Upper lobe of right lung (tissue), 1 donor: Measurements from ENCODE around the gene LAYN. TPM values are rescaled to one million over a fixed set of nuclear protein-coding genes. Genes with fewer than 3 reads are reported as not detected.

Source experiments
- ATAC-seq: fragments of 200-7000 bp; cut with Tn5 transposase; one replicate; pipeline ENCODE4 v1.9.1; 2020; ENCODE audit warnings: mild to moderate bottlenecking, moderate library complexity
- DNase-seq: peaks from one replicate; pipeline ENCODE4 v3.0.0-alpha.2; 2020
- H3K27ac ChIP-seq: fragments of 200-600 bp; one replicate; pipeline ENCODE4 v1.8.0; 2022
- H3K27me3 ChIP-seq: fragments of 200-600 bp; one replicate; pipeline ENCODE4 v1.8.0; 2022; ENCODE audit warnings: mild to moderate bottlenecking
- H3K36me3 ChIP-seq: fragments of 200-600 bp; one replicate; pipeline ENCODE4 v1.8.0; 2022
- H3K4me1 ChIP-seq: fragments of 200-600 bp; one replicate; pipeline ENCODE4 v1.8.0; 2022
- H3K4me3 ChIP-seq: fragments of 200-600 bp; one replicate; pipeline ENCODE4 v1.8.0; 2022; ENCODE audit warnings: mild to moderate bottlenecking
- H3K9me3 ChIP-seq: fragments of 200-600 bp; one replicate; pipeline ENCODE4 v1.8.0; 2022
- intact Hi-C: fragments of 100-400 bp; cut with DNase I; formaldehyde crosslinking; loops from one replicate; pipeline ENCODE4 v1.11.0; 2022
- total RNA-seq: library from RNA; stranded (reverse); fragmentation: NEBNext Ultra II Directional; extraction: Animal tissue kit (Norgen Biotek cat#: 25700); gene quantifications from one replicate; pipeline ENCODE4 v1.2.1, GENCODE V29; 2021
- TF ChIP-seq, protein P1 (sequence below): fragments of 200-600 bp; IDR thresholded peaks from one replicate; pipeline ENCODE4 v1.8.0; 2022; ENCODE audit warnings: antibody characterized with exemption
- donor health status: DM: no; HTN: yes; CAD: no; lungs with severe emphysema.

LAYN gene
- total RNA-seq, 1 donor from 2014 or later, result 17.5 TPM

- Histone ChIP-seq H3K4me3 (no peak overlapping the region), H3K4me1 (no peaks in the 10 kb centered on the region), H3K27ac (no peak overlapping the region), H3K36me3 (no peaks in the 10 kb centered on the region), H3K27me3 (peaks cover 12% of the 10 kb centered on the region), H3K9me3 (no peaks in the 10 kb centered on the region)
- intact Hi-C loops, result no loop called here
- TF ChIP-seq, protein P1, sequence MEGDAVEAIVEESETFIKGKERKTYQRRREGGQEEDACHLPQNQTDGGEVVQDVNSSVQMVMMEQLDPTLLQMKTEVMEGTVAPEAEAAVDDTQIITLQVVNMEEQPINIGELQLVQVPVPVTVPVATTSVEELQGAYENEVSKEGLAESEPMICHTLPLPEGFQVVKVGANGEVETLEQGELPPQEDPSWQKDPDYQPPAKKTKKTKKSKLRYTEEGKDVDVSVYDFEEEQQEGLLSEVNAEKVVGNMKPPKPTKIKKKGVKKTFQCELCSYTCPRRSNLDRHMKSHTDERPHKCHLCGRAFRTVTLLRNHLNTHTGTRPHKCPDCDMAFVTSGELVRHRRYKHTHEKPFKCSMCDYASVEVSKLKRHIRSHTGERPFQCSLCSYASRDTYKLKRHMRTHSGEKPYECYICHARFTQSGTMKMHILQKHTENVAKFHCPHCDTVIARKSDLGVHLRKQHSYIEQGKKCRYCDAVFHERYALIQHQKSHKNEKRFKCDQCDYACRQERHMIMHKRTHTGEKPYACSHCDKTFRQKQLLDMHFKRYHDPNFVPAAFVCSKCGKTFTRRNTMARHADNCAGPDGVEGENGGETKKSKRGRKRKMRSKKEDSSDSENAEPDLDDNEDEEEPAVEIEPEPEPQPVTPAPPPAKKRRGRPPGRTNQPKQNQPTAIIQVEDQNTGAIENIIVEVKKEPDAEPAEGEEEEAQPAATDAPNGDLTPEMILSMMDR, result no peak
- ATAC-seq (no peak), DNase-seq (no peak)
Measured at GRCh38 chr11:111518668-111519067, 21.9 kb upstream of the LAYN start.

DNA sequence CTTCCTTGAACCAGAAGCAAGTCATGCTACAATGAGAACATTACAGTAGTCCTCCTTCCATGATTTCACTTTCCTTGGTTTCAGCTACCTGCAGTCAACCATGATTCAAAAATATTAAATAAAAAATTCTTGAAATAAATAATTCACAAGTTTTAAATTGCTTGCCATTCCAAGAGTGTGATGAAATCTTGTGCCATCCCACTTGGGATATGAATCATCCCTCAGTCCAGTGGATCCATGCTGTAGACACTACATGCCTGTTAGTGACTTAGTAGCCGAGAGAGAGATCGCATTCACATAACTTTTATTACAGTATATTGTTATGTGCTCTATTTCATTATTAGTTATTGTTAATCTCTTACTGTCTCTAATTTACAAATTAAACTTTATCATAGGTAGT is 20.0 kb upstream of the LAYN start:
- no peak for DNase-seq
- ATAC-seq, result no peak
- Histone ChIP-seq H3K36me3 (no peaks in the 10 kb centered on the region), H3K4me3 (no peak overlapping the region), H3K4me1 (no peaks in the 10 kb centered on the region), H3K9me3 (no peaks in the 10 kb centered on the region), H3K27me3 (no peaks in the 10 kb centered on the region), H3K27ac (no peak overlapping the region)
- TF ChIP-seq, protein P1, result no peak
- intact Hi-C loops, result no loop called here

GRCh38 chr11:111521135-111521534 is 19.4 kb upstream of the LAYN start:
- intact Hi-C loops, result no loop called here
- Histone ChIP-seq H3K36me3 (no peaks in the 10 kb centered on the region), H3K4me3 (no peak overlapping the region), H3K27ac (no peak overlapping the region), H3K4me1 (no peaks in the 10 kb centered on the region), H3K9me3 (no peaks in the 10 kb centered on the region), H3K27me3 (no peaks in the 10 kb centered on the region)
- no peak for ATAC-seq
- TF ChIP-seq, protein P1, result no peak
- DNase-seq, result no peak

- Histone ChIP-seq H3K36me3 (no peaks in the 10 kb centered on the region), H3K4me1 (no peaks in the 10 kb centered on the region), H3K9me3 (no peaks in the 10 kb centered on the region), H3K4me3 (no peak overlapping the region), H3K27ac (no peak overlapping the region), H3K27me3 (no peaks in the 10 kb centered on the region)
- intact Hi-C loops, result no loop called here
- DNase-seq (no peak), ATAC-seq (no peak)
- TF ChIP-seq, protein P1, result no peak
Measured at GRCh38 chr11:111522426-111522825, 18.1 kb upstream of the LAYN start.

DNA sequence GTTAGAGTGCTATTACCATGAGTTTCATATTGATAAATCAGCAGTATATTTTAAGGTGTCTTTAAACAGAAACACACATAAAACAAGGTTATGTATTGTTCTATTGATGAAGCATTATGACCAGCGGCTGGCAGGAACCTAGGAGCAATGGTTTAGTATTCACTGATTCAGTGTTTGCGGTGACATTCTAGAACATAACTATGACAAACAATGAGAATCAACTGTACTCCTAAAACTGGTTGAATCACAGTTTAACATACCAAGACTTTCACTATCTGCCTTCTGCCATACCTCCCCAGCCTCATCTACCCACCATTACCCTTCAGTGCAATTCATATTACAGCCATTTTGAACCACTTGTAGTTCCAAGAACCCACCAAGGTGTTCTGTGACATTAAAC is 17.2 kb upstream of the LAYN start:
- no peak for ATAC-seq
- intact Hi-C loops, result no loop called here
- DNase-seq, result no peak
- no peak overlapping the region for H3K4me3 ChIP-seq
- TF ChIP-seq, protein P1, result no peak
- no peaks in the 10 kb centered on the region for H3K27me3 ChIP-seq
- H3K27ac ChIP-seq, result no peak overlapping the region
- no peaks in the 10 kb centered on the region for H3K9me3 ChIP-seq
- H3K4me1 ChIP-seq, result no peaks in the 10 kb centered on the region
- H3K36me3 ChIP-seq, result no peaks in the 10 kb centered on the region

DNA sequence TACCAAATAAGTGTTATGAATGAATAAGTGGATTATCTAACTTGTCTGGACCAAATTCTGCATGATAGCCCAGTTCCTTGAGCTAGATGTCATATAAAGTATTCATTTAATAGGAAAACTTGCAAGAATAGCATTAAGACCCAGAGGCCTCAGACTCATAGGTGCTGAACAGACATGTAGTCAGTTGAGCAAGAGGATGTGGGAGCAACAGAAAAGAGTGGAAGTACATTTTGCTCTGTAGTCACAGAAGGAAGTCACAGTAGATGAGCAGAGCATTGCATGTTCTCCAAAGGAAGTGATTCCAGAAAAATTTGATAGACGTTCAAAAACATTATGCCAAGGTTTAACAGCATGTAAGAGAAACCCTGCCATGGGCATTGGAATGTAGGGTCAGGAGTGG is 16.5 kb upstream of the LAYN start:
- DNase-seq (no peak), ATAC-seq (peak; percentile 27)
- Histone ChIP-seq H3K36me3 (no peaks in the 10 kb centered on the region), H3K4me1 (no peaks in the 10 kb centered on the region), H3K27me3 (no peaks in the 10 kb centered on the region), H3K4me3 (no peak overlapping the region), H3K9me3 (no peaks in the 10 kb centered on the region), H3K27ac (no peak overlapping the region)
- intact Hi-C loops, result no loop called here
- TF ChIP-seq, protein P1, result no peak
